Epithelial cell of prostate (primary cell): Measurements from ENCODE around the gene REPS2.

Source experiments
- DNase-seq: peaks from one replicate; pipeline ENCODE4 v3.0.0-alpha.2; 2011; ENCODE audit warnings: low read depth, low spot score
- H3K27ac ChIP-seq: fragments of 450-650 bp; 2 replicates; pipeline ENCODE4 v1.5.1; 2017; ENCODE audit warnings: mild to moderate bottlenecking

The REPS2 gene

GRCh38 chrX:17183566-17183965, 237.1 kb downstream of the REPS2 start:
- no peak overlapping the region for H3K27ac ChIP-seq
- DNase-seq = no peak

- no peak for DNase-seq
These were observed 239.0 kb downstream of the REPS2 start for GRCh38 chrX:17185431-17185830.

GRCh38 chrX:17187136-17187756, 240.8 kb downstream of the REPS2 start:
- no peak overlapping the region for H3K27ac ChIP-seq
- DNase-seq = no peak

More at GRCh38 chrX:17185431-17185830, 239.0 kb downstream of the REPS2 start:
- no peak overlapping the region for H3K27ac ChIP-seq

GRCh38 chrX:17192106-17192505, 245.6 kb downstream of the REPS2 start:
- no peak for DNase-seq
- H3K27ac ChIP-seq = no peak overlapping the region
